NCI-H1417 treated with DMSO at 0.1 percent for 48 hours (cell line): ENCODE data around the gene MAP6D1.
"Not testable (repeated sequence)": the region's sequence is repeated elsewhere in the genome, so short reads cannot be mapped to it uniquely, and the experiment has no call there.

Experiments used
- DNase-seq: peaks from one replicate; lab custom pipeline; 2025; lab: John Stamatoyannopoulos, UW

The MAP6D1 gene

DNA sequence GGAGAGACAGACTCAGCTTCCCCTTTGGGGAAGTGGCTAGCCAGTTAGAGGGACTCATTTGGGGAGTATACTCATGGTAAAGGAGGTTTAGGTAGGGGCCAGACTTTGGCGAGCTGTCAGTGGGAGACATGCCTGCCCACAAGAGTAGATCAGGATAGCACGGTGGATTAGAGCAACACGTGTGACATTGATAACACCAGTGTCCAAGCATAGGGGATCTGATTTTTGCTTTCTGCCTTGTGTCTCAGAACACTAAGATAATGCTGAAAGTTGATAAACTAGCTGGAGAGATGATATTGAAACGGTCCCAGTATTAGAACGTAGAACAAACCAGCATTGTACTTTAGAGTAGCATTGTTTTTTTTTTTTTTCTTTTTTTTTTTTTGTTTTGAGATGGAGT is 25.9 kb downstream of the MAP6D1 start:
- DNase-seq, result no peak

DNA sequence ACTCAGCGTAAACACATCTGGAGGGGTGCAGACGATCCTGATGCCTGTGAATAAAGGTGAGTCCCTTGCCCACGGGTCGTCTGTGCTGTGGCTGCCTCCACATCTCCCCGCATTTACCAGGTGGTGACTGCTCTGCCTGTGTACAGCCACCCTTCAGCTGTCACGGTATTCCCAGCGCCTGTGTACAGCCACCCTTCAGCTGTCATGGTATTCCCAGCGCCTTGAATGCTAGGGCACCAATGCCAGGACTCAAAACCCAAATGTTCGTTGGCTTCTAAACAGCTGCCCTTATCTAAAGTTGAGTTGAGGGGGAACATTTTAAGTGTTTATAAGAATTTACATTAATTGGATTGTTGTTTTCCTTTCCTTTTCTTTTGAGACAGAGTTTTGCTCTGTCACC is 27.4 kb downstream of the MAP6D1 start:
- DNase-seq, result no peak

DNA sequence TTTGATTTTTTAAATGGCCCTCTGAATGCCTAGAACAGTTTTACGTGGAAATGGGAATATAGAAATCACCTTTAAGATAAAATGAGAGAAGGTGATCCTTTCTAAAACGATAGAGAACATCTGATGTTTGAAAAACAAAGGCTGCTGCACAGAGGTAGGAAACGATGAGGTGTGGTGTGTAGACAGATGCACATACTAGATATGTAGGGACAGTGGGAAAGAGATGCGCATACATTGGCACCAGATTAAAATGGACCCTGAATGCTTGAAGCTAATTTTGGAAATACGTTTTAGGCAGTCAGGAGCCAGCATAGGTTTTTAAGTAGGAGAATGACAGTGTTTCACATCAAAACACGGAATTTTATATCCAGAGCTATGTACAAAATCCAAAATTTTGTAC is 29.0 kb downstream of the MAP6D1 start:
- DNase-seq, result no peak

DNA sequence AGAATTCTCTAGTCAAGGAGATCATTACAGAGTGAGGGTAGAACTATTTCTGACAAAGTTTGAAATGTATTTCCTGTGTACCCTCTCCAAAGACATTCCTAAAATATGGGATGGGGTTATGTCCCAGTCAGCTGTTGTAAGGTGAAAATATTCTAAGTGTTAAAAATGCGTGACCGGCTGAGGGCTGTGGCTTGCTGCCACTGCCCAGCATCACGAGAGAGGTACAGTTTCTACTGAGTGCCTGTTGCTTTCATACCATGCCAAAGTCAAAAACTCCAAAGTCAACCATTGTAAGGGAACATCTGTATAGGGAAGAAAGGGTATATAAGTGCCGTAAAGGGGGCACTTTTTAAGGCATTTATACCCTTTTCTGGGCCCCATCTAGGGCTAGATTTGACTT is 30.9 kb downstream of the MAP6D1 start:
- DNase-seq, result no peak

DNA sequence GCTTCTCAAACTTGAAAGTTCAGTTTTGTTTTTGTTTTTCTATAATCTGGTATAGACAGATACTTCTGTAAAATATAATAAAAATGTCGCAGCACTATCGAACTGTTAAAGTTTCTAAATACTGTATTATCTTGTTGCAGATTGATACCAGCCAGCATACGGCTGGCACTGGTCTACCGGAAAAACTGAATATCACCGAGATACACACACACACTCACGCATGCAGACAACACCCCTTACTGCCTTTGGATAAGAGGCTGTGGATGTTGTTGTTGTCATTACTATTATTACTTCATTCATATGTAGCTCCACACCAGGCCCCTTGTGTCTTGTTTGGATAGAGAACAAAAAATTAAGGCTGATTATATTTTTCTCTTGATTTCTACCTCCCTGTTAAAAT is 32.4 kb downstream of the MAP6D1 start:
- DNase-seq, result no peak

DNA sequence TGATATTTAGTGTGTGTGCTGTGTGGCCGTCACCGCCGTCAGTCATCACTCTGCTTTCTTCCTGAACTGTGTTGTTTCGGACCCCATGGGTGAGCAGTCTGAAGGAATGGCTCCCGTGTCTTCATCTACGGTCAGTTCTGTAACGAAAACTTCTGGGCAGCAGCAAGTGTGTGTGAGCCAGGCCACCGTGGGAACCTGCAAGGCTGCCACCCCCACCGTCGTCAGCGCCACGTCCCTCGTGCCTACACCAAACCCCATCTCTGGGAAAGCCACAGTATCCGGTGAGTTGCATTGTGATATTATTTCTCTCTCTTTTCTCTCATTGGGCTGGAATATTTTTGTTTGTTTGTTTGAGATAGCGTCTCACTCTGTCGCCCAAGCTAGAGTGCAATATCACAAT is 34.7 kb downstream of the MAP6D1 start:
- no peak for DNase-seq

DNA sequence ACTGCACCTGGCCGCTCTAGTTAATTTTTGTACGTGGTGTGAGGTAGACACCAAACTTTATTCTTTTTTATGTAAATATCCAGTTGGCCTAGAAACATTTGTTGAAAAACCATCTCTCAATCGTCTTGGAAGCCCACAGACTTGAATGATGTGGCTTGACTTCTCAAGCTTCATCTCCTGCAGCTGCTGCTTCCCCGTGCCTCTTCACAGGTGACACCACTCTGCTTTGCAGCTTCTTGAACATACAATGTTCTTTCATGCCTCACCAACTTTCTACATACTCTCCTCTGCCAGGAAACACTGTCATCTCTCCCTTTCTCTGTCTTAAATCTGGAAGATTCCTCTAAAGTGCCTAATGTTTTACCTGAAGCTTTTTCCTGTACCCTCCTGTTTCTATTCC is 35.6 kb downstream of the MAP6D1 start:
- no peak for DNase-seq

DNA sequence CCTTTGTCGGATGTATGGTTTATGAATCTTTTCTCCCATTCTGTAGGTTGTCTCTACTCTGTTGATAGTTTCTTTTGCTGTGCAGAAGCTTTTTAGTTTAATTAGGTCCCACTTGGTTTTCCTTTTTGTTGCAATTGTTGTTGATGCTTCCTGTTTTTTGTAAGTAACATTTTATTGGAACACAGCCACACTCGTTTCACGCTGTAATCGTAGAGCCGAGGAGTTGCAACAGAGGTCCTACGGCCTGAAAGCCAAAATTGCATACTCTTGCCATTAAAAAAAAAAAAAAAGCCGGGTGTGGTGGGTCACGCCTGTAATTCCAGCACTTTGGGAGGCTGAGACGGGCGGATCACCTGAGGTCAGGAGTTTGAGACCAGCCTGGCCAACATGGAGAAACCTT is 40.9 kb downstream of the MAP6D1 start:
- DNase-seq, result not testable (repeated sequence)

DNA sequence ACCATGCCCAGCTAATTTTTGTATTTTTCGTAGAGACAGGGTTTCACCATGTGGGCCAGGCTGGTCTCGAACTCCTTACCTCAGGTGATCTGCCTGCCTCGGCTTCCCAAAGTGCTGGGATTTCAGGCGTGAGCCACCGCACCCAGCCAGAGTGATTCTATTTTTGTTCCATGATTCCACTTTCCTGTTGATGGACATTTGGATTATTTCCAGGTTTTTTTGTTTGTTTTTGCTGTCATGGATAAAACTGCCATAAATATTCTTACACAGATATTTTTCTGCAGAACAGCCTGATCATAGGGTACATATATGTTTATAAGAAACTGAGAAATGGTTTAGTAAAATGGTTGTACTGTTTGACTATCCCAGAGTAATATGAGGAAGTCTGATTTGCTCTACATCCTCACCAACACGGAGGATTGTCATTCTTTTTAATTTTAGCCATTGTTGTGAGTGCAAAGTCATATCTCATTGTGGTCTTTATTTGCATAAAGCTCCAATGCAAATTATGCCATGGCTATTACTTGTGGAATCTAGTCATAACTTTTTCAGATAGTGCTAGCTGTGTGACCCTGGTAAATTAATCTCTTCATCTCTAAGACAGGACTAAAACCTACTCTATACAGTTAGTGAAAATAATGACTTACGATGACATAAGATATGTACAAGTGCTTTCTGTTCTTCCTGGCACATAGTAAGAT is 42.7 kb downstream of the MAP6D1 start:
- no peak for DNase-seq

DNA sequence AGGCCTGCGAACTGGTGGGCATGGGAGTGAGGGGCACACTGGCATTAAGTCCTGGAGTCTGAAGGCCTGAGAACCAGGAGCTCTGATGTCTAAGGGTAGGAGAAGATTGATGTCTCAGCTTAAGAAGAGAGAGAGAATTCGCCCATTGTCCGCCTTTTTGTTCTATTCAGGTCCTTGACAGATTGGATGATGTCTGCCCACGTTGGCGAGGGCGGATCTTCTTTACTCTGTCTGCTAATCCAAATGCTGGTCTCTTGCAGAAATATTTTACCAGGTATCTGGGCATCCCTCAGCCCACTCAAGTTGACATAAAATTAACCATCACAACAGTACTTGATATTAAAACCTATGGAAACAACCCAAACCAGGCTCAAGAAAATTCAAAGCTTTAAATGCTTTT is 44.1 kb downstream of the MAP6D1 start:
- DNase-seq, result no peak

DNA sequence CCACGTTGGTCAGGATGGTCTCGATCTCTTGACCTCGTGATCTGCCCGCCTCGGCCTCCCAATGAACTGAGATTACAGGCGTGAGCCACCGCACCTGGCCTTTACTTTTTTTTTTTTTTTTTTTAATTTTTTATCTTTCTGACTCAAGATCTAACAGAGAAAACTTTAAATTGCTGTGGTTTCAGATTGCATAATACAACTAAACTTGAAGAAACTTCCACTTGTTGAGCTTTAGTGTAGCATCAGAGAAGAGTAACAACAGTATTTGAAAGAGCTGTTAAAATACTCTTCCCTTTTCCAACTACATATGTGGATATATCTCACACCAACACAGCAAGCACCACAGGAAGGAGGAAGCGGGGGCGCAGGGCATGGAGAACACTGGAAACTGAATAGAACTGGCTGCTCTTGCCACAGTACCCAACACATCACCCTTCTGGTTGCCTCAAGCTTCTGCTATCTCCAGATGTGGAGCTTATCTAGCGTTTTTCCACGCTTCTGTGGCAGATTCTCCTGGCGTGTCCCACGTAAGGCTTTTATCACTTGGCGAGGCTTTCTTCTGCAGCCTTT is 45.4 kb downstream of the MAP6D1 start:
- DNase-seq, result no peak

DNA sequence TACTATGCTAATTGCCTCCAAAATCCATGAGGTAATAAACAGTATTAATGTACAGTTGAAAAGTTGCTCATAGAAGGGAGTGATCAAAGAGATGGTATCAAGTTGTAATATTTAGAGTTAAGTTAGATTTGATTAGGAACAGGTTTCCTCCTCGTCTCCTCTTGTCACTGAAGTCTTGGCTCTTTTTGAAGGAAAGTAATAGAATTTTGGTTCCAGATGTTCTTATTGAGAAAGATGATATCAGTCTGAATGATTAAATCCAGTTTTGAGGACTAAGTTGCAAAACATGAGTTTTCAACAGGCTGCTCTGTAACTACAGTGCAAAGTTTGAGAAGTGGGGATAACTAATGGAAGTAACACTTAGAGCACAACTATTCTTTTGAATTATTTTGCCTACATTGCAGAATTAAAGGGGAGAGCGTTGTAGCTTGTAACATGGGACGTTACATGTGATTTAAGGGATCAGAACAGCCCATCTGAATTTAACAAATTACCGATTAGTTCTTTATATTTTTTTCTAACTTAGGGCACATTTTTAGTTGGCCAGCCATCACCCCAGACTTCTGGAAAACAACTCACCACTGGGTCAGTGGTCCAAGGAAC is 48.3 kb downstream of the MAP6D1 start:
- DNase-seq, result no peak

DNA sequence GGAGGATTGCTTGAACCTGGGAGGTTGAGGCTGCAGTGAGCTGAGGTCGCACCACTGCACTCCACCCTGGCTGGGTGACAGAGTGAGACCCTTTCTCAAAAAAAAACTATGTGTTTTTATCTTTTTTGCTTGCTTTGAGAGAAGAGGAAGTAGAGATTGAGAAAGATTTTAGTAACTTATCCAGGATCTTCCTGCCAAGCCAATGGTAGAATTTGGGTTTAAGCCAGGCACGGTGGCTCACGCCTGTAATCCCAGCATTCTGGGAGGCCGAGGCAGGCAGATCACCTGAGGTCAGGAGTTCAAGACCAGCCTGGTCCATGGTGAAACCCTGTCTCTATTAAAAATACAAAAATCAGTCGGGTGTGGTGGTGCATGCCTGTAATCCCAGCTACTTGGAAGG is 48.9 kb downstream of the MAP6D1 start:
- not testable (repeated sequence) for DNase-seq

DNA sequence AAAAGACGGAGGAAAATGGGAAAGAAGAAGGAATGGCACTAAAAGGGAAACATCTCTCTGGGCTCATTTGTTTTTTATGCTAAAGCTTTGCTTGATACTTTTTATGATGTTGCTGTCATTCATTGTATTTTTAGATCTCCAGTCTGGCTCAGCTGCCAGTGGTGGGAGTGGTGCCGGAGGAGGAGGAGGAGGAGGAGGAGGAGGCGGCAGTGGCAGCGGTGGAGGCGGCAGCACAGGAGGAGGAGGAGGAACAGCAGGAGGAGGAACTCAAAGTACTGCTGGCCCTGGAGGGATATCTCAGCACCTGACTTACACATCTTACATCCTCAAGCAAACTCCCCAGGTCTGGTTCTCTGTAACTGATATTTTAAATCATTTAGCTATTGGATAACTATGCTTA is 49.6 kb downstream of the MAP6D1 start:
- DNase-seq, result no peak

DNA sequence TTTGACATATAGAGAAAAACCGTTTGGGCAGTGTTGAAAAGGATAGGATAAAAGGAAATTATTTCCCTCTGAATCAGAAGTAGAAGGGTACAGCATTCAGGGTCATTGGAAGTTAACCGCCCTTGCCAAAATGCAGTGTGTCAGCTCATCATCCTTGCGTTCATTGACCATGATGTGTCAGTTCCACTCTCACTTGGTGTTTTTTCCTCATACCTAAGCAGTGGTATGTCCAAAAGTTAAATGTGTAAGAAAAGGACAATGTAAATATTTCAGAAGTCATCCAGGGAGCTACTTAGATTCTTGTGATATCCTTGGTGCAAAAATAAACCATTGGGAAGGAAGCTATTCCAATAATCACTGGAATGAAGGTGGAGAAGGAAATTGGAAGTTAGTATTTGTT is 50.7 kb downstream of the MAP6D1 start:
- DNase-seq, result no peak

DNA sequence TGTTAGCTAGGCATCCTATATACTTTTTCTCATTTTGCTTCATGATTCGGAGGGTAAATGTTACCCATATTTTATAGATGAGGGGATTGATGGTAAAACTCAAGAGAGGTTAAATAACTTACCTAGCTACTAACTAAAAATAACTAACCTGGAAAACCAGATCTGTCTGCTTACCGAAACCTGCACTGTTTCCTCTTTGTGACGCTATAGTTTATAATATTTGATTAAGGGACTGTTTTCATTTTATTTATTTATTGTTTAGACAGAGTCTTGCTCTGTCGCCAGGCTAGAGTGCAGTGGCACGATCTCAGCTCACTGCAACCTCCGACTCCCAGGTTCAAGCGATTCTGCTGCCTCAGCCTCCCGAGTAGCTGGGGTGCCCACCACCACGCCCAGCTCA is 55.9 kb downstream of the MAP6D1 start:
- DNase-seq, result no peak

DNA sequence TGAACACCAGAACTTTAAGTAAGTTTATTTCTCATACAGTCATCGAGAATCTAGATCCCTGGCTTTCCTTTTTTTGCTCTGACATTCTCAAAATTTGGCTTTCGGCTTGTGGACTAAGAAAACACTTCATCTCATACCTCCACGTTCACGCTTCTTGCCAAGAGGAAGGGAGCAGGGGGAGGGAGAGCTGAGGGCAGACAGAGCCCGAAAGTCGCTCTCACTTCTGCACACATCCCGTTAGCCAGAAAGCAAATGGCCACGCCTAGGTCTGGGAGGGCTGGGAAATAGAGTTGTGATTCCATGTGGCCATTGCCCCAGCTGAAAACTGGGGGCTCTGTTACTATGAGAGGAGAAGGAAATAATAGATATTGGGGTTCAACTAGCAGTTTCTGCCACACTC is 57.3 kb downstream of the MAP6D1 start:
- DNase-seq, result no peak

DNA sequence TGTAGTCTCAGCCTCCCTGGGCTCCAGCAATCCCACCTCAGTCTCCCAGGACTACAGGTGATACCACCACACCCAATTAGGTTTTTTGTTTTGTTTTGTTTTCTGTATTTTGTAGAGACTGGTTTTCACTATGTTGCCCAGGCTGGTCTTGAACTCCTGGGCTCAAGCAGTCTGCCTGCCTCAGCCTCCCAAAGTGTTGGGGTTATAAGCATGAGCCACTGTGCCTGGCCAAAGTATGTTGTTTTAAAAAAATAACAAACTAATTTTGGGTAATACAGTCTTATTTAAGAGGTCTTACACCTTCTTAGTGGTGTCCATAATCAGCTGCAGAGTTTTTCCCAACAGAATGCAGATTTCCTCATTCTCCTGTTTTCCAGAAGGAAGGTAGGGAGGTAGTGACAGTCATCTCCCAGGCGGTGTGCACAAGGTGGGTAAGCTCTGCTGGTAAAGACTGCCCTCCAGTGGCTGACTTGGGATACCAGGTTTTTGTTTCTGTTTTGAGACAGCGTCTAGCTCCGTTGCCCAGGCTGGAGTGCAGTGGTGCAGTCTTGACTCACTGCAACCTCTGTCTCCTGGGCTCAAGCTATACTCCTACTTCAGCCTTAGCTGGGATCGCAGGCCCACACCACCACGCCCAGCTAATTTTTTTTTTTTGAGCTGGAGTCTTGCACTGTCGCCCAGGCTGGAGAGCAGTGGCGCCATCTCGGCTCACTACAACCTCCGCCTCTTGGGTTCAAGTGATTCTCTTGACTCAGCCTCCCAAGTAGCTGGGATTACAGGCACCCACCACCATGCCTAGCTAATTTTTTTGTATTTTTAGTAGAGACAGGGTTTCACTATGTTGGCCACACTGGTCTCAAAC is 58.4 kb downstream of the MAP6D1 start:
- peak; percentile 11 for DNase-seq

DNA sequence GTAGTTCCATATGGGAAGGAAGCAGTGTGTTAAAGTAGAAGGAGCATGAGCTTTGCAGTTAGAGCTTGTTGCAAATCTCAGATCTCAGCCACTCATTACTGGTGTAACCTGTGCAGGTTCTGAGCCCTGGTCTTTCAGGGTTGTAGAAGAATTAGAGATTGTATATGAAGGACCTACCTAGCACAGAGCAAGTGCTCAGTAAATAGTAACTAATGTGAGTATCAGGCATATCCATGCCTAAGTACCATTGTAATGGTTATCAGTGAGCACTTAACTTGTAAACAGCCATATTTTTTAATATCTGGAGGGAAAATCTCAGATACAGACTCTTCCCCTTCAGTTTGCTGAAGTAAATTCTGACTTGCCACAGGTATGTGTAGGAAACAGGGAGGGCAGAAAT is 59.3 kb downstream of the MAP6D1 start:
- no peak for DNase-seq
